IMR-90 (cell line): ENCODE data around the gene ALPP.

Source experiments
- CEBPB ChIP-seq: IDR thresholded peaks from 2 replicates; pipeline ENCODE4 v1.6.1; 2012; ENCODE audit warnings: low read depth, low read length, improper control_type of control experiment
- CHD1 ChIP-seq: IDR thresholded peaks from 2 replicates; pipeline ENCODE4 v1.6.1; 2012; ENCODE audit warnings: low read depth, low read length, improper control_type of control experiment
- CTCF ChIP-seq: conservative IDR thresholded peaks from 2 replicates; pipeline ENCODE4 v1.5.1; 2012; ENCODE audit warnings: mild to moderate bottlenecking, low read depth, low read length, improper control_type of control experiment
- ELK1 ChIP-seq: fragments of 150-350 bp; IDR thresholded peaks from 2 replicates; pipeline ENCODE4 v1.6.1; 2016; ENCODE audit warnings: low read depth, mild to moderate bottlenecking, low read length, moderate library complexity, borderline replicate concordance
- MAFK ChIP-seq: IDR thresholded peaks from 2 replicates; pipeline ENCODE4 v1.6.1; 2012; ENCODE audit warnings: low read depth, low read length, improper control_type of control experiment
- MAZ ChIP-seq: IDR thresholded peaks from 2 replicates; pipeline ENCODE4 v1.6.1; 2012; ENCODE audit warnings: low read depth, mild to moderate bottlenecking, low read length, improper control_type of control experiment, moderate library complexity, borderline replicate concordance
- NFE2L2 ChIP-seq: fragments of 150-350 bp; IDR thresholded peaks from 2 replicates; pipeline ENCODE4 v1.6.1; 2016; ENCODE audit warnings: low read depth, mild to moderate bottlenecking, low read length
- POLR2A ChIP-seq: IDR thresholded peaks from 2 replicates; pipeline ENCODE4 v1.6.1; 2012; ENCODE audit warnings: mild to moderate bottlenecking, low read depth, low read length
- RCOR1 ChIP-seq: IDR thresholded peaks from 2 replicates; pipeline ENCODE4 v1.6.1; 2012; ENCODE audit warnings: mild to moderate bottlenecking, low read length, improper control_type of control experiment; ENCODE audit not compliant: insufficient replicate concordance
- SMC3 ChIP-seq: fragments of 150-350 bp; IDR thresholded peaks from 2 replicates; pipeline ENCODE4 v1.6.1; 2016; ENCODE audit warnings: low read depth, mild to moderate bottlenecking, antibody characterized with exemption, low read length, moderate library complexity
- USF2 ChIP-seq: fragments of 150-350 bp; IDR thresholded peaks from 2 replicates; pipeline ENCODE4 v1.6.1; 2017; ENCODE audit warnings: mild to moderate bottlenecking, antibody characterized with exemption, low read length, low read depth

GRCh38 chr2:232342635-232343565 lies 35.7 kb upstream of the ALPP start:
- TF ChIP-seq CTCF (no peak), USF2 (no peak), POLR2A (no peak), RCOR1 (no peak), SMC3 (no peak), CEBPB (no peak), ELK1 (no peak), NFE2L2 (no peak), MAFK (no peak), CHD1 (no peak), MAZ (no peak)
